Esophagus squamous epithelium (tissue), 4 donors: Measurements from ENCODE around the gene C21orf58.

Source experiments
- CTCF ChIP-seq, 6 experiments: fragments of 450-650 bp in 4 of 6; fragments of 200-600 bp in 2 of 6; sonication (generic) in 2 of 6; IDR thresholded peaks; one replicate each; pipeline ENCODE4 v1.5.1; 2016 to 2019; ENCODE audit warnings: antibody characterized with exemption in 6 of 6, mild to moderate bottlenecking in 4 of 6, moderate library complexity in 4 of 6
- POLR2A ChIP-seq, 4 donors: fragments of 450-650 bp; IDR thresholded peaks; one replicate each; pipeline ENCODE4 v1.6.1; 2017; ENCODE audit warnings: antibody characterized with exemption in 4 of 4, mild to moderate bottlenecking in 4 of 4, moderate library complexity in 3 of 4

- no peak for TF ChIP-seq CTCF (IDR thresholded peaks at IDR 0.05)
- TF ChIP-seq POLR2A (IDR thresholded peaks at IDR 0.05) = no peak
These were observed 57.7 kb downstream of the C21orf58 start for GRCh38 chr21:46265736-46266525.
